Measurements from ENCODE around the gene HOMER2.

HOMER2 gene

DNA sequence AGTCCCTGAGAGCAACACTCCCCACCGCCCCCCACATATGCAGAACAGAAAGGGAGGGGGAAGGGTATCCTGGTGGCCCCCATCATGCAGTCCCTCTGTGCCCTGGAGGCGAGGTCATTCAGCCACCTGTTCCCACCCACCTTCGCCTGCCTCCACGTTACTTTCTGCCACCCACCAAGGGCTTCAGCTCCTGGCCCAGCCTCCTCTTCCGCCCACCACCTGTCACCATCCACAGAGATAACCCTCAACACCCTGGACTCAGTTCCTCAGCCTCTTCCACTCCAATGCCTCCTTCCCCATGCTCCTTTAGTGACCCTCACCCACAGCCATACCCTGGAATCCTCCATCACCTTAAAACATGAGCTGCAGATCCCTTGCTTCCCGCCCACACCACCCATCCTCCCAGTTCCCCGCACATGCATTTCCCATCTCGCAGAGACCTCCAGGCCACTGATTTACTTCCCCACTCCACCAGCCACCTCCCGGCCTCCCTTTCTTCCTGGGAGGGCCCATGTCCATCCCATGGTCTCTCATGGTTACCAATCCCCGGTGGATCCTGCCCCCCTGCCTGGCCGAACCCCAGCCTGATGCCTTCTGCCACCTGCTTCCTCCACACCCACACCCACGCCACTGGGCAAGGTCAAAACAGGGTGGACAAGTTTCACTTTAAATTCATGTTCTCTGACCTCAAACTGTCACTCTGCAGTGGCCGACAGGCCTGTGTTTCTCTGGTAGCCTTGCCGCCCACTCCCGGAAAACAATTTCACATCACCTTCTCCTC lies 18.2 kb downstream of the HOMER2 start:
- peaks cover 44% of the 10 kb centered on the region for H3K4me1 Mint-ChIP-seq
- peak overlapping the region; percentile 68 for H3K27ac Mint-ChIP-seq
- no peak overlapping the region for H3K4me3 Mint-ChIP-seq
- no peak for DNase-seq
- H3K36me3 Mint-ChIP-seq (ENCODE audit: low read depth), result peaks cover 16% of the 10 kb centered on the region
- peaks cover 3% of the 10 kb centered on the region for H3K27me3 Mint-ChIP-seq (ENCODE audit: low read depth, poor library complexity)
- H3K9me3 Mint-ChIP-seq, result peaks cover 4% of the 10 kb centered on the region
- TF ChIP-seq, protein P1, sequence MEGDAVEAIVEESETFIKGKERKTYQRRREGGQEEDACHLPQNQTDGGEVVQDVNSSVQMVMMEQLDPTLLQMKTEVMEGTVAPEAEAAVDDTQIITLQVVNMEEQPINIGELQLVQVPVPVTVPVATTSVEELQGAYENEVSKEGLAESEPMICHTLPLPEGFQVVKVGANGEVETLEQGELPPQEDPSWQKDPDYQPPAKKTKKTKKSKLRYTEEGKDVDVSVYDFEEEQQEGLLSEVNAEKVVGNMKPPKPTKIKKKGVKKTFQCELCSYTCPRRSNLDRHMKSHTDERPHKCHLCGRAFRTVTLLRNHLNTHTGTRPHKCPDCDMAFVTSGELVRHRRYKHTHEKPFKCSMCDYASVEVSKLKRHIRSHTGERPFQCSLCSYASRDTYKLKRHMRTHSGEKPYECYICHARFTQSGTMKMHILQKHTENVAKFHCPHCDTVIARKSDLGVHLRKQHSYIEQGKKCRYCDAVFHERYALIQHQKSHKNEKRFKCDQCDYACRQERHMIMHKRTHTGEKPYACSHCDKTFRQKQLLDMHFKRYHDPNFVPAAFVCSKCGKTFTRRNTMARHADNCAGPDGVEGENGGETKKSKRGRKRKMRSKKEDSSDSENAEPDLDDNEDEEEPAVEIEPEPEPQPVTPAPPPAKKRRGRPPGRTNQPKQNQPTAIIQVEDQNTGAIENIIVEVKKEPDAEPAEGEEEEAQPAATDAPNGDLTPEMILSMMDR (IDR thresholded peaks at IDR 0.05), result no peak

DNA sequence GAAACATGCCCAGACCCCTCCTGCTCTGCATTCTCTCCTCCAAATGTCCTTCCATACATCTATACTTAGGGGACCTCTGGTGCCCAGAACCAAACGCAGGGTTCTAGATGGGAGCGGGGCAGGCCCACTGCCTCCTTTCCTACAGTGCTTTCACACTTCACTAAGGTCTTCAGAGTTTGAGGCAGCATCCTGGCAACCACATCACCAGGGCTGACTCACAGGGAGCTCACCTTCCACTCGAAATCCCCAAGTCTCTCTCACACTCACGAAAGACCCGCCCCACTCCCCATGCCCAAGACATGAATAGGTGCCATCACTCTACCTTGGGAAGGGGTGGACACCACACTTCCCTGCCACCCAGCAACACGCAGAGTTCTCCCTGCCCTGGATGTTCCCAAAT lies 18.9 kb downstream of the HOMER2 start:
- no peak for DNase-seq
- peaks cover 6% of the 10 kb centered on the region for H3K27me3 Mint-ChIP-seq (ENCODE audit: low read depth, poor library complexity)
- TF ChIP-seq, protein P1 (IDR thresholded peaks at IDR 0.05), result no peak
- peaks cover 8% of the 10 kb centered on the region for H3K36me3 Mint-ChIP-seq (ENCODE audit: low read depth)
- peak overlapping the region; percentile 24 for H3K27ac Mint-ChIP-seq
- H3K4me3 Mint-ChIP-seq, result no peak overlapping the region
- H3K4me1 Mint-ChIP-seq, result peaks cover 42% of the 10 kb centered on the region
- peaks cover 3% of the 10 kb centered on the region for H3K9me3 Mint-ChIP-seq

DNA sequence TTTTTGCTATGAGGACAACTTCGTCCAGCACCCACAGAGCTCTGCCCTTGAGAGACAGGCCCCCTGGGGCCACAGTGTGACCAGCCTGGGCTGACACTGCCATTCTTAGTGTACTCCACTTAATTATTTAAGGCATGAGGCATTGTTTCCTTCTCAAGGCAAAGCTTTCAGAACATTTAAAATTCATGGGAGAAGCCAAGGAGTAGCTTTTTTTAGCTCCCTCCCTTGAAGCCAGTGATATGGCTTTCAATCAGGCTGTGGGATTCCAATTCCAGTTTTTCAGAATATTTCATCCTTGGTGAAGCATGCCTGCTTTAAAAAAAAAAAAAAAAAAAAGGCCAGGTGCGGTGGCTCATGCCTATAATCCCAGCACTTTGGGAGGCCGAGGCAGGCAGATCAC lies 21.3 kb downstream of the HOMER2 start:
- H3K27me3 Mint-ChIP-seq (ENCODE audit: low read depth, poor library complexity), result peaks cover 6% of the 10 kb centered on the region
- DNase-seq, result no peak
- no peak overlapping the region for H3K27ac Mint-ChIP-seq
- H3K4me1 Mint-ChIP-seq, result peaks cover 33% of the 10 kb centered on the region
- H3K9me3 Mint-ChIP-seq, result no peaks in the 10 kb centered on the region
- TF ChIP-seq, protein P1 (IDR thresholded peaks at IDR 0.05), result no peak
- H3K4me3 Mint-ChIP-seq, result no peak overlapping the region
- H3K36me3 Mint-ChIP-seq (ENCODE audit: low read depth), result peaks cover 5% of the 10 kb centered on the region

DNA sequence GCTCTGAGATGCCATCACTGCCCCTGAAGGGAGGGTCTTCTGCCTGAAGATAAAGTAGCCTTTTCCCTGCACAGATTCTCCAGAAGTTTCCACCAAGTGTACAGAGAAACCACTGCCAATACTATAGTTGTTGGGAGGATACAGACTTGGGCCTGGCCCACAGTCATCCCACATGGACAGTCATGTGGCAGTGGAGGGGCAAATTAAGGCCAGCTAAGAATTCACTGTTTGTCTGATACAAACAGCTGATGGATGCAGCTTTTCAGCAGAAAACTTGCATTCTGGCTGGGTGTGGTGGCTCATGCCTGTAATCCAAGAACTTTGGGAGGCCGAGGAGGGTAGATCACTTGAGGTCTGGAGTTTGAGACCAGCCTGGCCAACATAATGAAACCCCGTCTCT lies 22.1 kb downstream of the HOMER2 start:
- Mint-ChIP-seq H3K27me3 (ENCODE audit: low read depth, poor library complexity) (peaks cover 8% of the 10 kb centered on the region), H3K4me1 (peaks cover 31% of the 10 kb centered on the region), H3K4me3 (no peak overlapping the region), H3K9me3 (no peaks in the 10 kb centered on the region), H3K36me3 (ENCODE audit: low read depth) (peaks cover 5% of the 10 kb centered on the region), H3K27ac (no peak overlapping the region)
- no peak for DNase-seq
- TF ChIP-seq, protein P1 (IDR thresholded peaks at IDR 0.05), result no peak

DNA sequence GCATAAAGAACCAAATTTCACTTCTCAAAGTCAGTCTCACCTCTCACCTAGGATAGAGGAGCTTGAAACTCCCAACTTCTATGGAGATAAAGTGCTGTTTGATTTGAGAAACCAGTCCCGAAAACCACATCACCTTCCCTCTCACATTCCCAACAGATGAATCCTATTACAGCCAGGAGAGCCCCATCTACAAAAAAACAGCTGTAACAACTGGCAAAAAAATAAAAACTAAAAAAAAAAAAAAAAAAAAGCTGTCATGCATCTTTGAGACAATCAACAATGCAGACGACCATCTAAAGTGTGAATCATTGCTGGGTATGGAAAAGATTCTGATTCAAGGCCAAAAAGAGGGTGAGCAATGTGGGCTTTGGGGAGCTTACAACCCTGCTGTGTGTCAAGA lies 23.8 kb downstream of the HOMER2 start:
- H3K4me1 Mint-ChIP-seq, result peaks cover 13% of the 10 kb centered on the region
- no peaks in the 10 kb centered on the region for H3K9me3 Mint-ChIP-seq
- DNase-seq, result no peak
- TF ChIP-seq, protein P1 (IDR thresholded peaks at IDR 0.05), result no peak
- peaks cover 5% of the 10 kb centered on the region for H3K36me3 Mint-ChIP-seq (ENCODE audit: low read depth)
- H3K27me3 Mint-ChIP-seq (ENCODE audit: low read depth, poor library complexity), result peaks cover 8% of the 10 kb centered on the region
- H3K27ac Mint-ChIP-seq, result no peak overlapping the region
- no peak overlapping the region for H3K4me3 Mint-ChIP-seq

DNA sequence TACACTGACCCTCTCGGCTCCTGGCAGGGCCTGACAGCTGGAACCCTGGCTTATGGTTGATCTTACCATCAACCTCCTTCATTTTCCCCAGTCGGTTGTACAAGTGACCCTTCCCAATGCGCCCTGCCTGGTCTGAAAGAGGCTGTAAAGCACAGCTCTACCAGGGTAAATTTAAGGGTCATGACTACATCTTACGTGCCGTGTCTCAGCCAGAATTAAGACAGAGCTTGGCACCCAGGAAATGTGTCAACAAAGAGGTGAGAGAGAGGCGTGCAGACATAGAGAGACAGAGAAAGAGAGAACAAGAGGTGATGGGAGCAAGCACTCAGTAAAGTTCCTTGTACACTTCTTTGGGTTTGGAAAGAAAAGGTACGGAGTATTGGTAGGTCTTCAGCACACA lies 28.8 kb downstream of the HOMER2 start:
- Mint-ChIP-seq H3K27me3 (ENCODE audit: low read depth, poor library complexity) (peaks cover 5% of the 10 kb centered on the region), H3K4me1 (peaks cover 6% of the 10 kb centered on the region), H3K9me3 (no peaks in the 10 kb centered on the region), H3K27ac (no peak overlapping the region), H3K36me3 (ENCODE audit: low read depth) (no peaks in the 10 kb centered on the region), H3K4me3 (no peak overlapping the region)
- DNase-seq, result no peak
- TF ChIP-seq, protein P1 (IDR thresholded peaks at IDR 0.05), result no peak

Data from nephron progenitor cell (in vitro differentiated cells).